Dendritic cell treated with granulocyte-macrophage colony-stimulating factor and Interleukin-4, amounts not matched to agents 40 ng/mL and 50 ng/mL, for 4 days (primary cell): ENCODE data around the gene WWOX.

Source experiments
- H3K27ac Mint-ChIP-seq: one replicate; pipeline ENCODE4 v1.8.0; 2022; ENCODE audit warnings: mild to moderate bottlenecking, mixed read lengths
- H3K27me3 Mint-ChIP-seq: one replicate; pipeline ENCODE4 v1.8.0; 2022; ENCODE audit warnings: mild to moderate bottlenecking, mixed read lengths
- H3K36me3 Mint-ChIP-seq: one replicate; pipeline ENCODE4 v1.8.0; 2022; ENCODE audit warnings: low read depth, mixed read lengths
- H3K4me1 Mint-ChIP-seq: one replicate; pipeline ENCODE4 v1.8.0; 2022; ENCODE audit warnings: low read depth, mixed read lengths
- H3K4me3 Mint-ChIP-seq: one replicate; pipeline ENCODE4 v1.8.0; 2022; ENCODE audit warnings: mild to moderate bottlenecking, moderate library complexity, mixed read lengths
- H3K9me3 Mint-ChIP-seq: one replicate; pipeline ENCODE4 v1.8.0; 2022; ENCODE audit warnings: mixed read lengths
- intact Hi-C: fragments of 100-400 bp; cut with micrococcal nuclease; formaldehyde crosslinking; loops from one replicate; pipeline ENCODE4 v1.15.0; 2022

The WWOX gene

GRCh38 chr16:78945336-78945735 is 845.9 kb downstream of the WWOX start:
- Mint-ChIP-seq H3K4me3 (no peak overlapping the region), H3K4me1 (peaks cover 13% of the 10 kb centered on the region), H3K27ac (no peak overlapping the region), H3K9me3 (peaks cover 6% of the 10 kb centered on the region), H3K27me3 (peaks cover 8% of the 10 kb centered on the region), H3K36me3 (no peaks in the 10 kb centered on the region)
- intact Hi-C loops = no loop called here

- intact Hi-C loops = no loop called here
- H3K4me1 Mint-ChIP-seq = peaks cover 13% of the 10 kb centered on the region
- no peaks in the 10 kb centered on the region for H3K36me3 Mint-ChIP-seq
Measured at GRCh38 chr16:78946556-78946955, 847.1 kb downstream of the WWOX start.

GRCh38 chr16:78950768-78951167 is 851.3 kb downstream of the WWOX start:
- intact Hi-C loops = no loop called here
- H3K9me3 Mint-ChIP-seq = peaks cover 6% of the 10 kb centered on the region
- peaks cover 2% of the 10 kb centered on the region for H3K27me3 Mint-ChIP-seq
- H3K36me3 Mint-ChIP-seq = no peaks in the 10 kb centered on the region
- no peak overlapping the region for H3K27ac Mint-ChIP-seq
- no peak overlapping the region for H3K4me3 Mint-ChIP-seq
- no peaks in the 10 kb centered on the region for H3K4me1 Mint-ChIP-seq

More at GRCh38 chr16:78946556-78946955, 847.1 kb downstream of the WWOX start:
- peaks cover 8% of the 10 kb centered on the region for H3K27me3 Mint-ChIP-seq
- no peak overlapping the region for H3K4me3 Mint-ChIP-seq
- H3K27ac Mint-ChIP-seq = no peak overlapping the region
- peaks cover 6% of the 10 kb centered on the region for H3K9me3 Mint-ChIP-seq

GRCh38 chr16:78952630-78953029 is 853.2 kb downstream of the WWOX start:
- intact Hi-C loops = no loop called here
- peaks cover 2% of the 10 kb centered on the region for H3K27me3 Mint-ChIP-seq
- H3K9me3 Mint-ChIP-seq = peaks cover 6% of the 10 kb centered on the region
- no peaks in the 10 kb centered on the region for H3K4me1 Mint-ChIP-seq
- H3K36me3 Mint-ChIP-seq = no peaks in the 10 kb centered on the region
- no peak overlapping the region for H3K27ac Mint-ChIP-seq
- H3K4me3 Mint-ChIP-seq = no peak overlapping the region

- no peaks in the 10 kb centered on the region for H3K36me3 Mint-ChIP-seq
- H3K9me3 Mint-ChIP-seq = peaks cover 5% of the 10 kb centered on the region
- no peak overlapping the region for H3K27ac Mint-ChIP-seq
- intact Hi-C loops = no loop called here
- H3K4me1 Mint-ChIP-seq = no peaks in the 10 kb centered on the region
- H3K27me3 Mint-ChIP-seq = peaks cover 2% of the 10 kb centered on the region
- H3K4me3 Mint-ChIP-seq = no peak overlapping the region
Measured at GRCh38 chr16:78953526-78953925, 854.1 kb downstream of the WWOX start.

- Mint-ChIP-seq H3K4me1 (no peaks in the 10 kb centered on the region), H3K9me3 (no peaks in the 10 kb centered on the region)
Measured at GRCh38 chr16:78955206-78955605, 855.8 kb downstream of the WWOX start.

GRCh38 chr16:78956859-78957258 is 857.4 kb downstream of the WWOX start:
- no peak overlapping the region for H3K4me3 Mint-ChIP-seq
- intact Hi-C loops = no loop called here
- no peaks in the 10 kb centered on the region for H3K9me3 Mint-ChIP-seq
- H3K27ac Mint-ChIP-seq = no peak overlapping the region
- H3K36me3 Mint-ChIP-seq = no peaks in the 10 kb centered on the region
- peaks cover 4% of the 10 kb centered on the region for H3K4me1 Mint-ChIP-seq
- H3K27me3 Mint-ChIP-seq = no peaks in the 10 kb centered on the region

More at GRCh38 chr16:78955206-78955605, 855.8 kb downstream of the WWOX start:
- Mint-ChIP-seq H3K27ac (no peak overlapping the region), H3K36me3 (no peaks in the 10 kb centered on the region), H3K4me3 (no peak overlapping the region), H3K27me3 (no peaks in the 10 kb centered on the region)
- intact Hi-C loops = no loop called here

GRCh38 chr16:78957317-78958100 is 858.1 kb downstream of the WWOX start:
- Mint-ChIP-seq H3K4me3 (no peak overlapping the region), H3K4me1 (peaks cover 6% of the 10 kb centered on the region), H3K27me3 (no peaks in the 10 kb centered on the region), H3K27ac (no peak overlapping the region), H3K36me3 (no peaks in the 10 kb centered on the region), H3K9me3 (no peaks in the 10 kb centered on the region)
- intact Hi-C loops = no loop called here

- H3K9me3 Mint-ChIP-seq = peaks cover 11% of the 10 kb centered on the region
- peaks cover 2% of the 10 kb centered on the region for H3K27me3 Mint-ChIP-seq
- no peak overlapping the region for H3K4me3 Mint-ChIP-seq
- intact Hi-C loops = no loop called here
- H3K36me3 Mint-ChIP-seq = no peaks in the 10 kb centered on the region
- H3K4me1 Mint-ChIP-seq = peaks cover 12% of the 10 kb centered on the region
- H3K27ac Mint-ChIP-seq = no peak overlapping the region
Measured at GRCh38 chr16:78961464-78961863, 862.0 kb downstream of the WWOX start.

GRCh38 chr16:78962457-78962929 is 863.0 kb downstream of the WWOX start:
- Mint-ChIP-seq H3K27ac (no peak overlapping the region), H3K9me3 (peaks cover 11% of the 10 kb centered on the region), H3K4me3 (no peak overlapping the region), H3K36me3 (no peaks in the 10 kb centered on the region), H3K27me3 (peaks cover 2% of the 10 kb centered on the region), H3K4me1 (peaks cover 12% of the 10 kb centered on the region)
- intact Hi-C loops = no loop called here

- H3K4me1 Mint-ChIP-seq = peaks cover 1% of the 10 kb centered on the region
- no peak overlapping the region for H3K27ac Mint-ChIP-seq
- intact Hi-C loops = no loop called here
- no peaks in the 10 kb centered on the region for H3K36me3 Mint-ChIP-seq
- H3K4me3 Mint-ChIP-seq = no peak overlapping the region
- H3K27me3 Mint-ChIP-seq = peaks cover 3% of the 10 kb centered on the region
- peaks cover 11% of the 10 kb centered on the region for H3K9me3 Mint-ChIP-seq
Measured at GRCh38 chr16:78967948-78968347, 868.5 kb downstream of the WWOX start.

- Mint-ChIP-seq H3K36me3 (no peaks in the 10 kb centered on the region), H3K9me3 (no peaks in the 10 kb centered on the region), H3K27me3 (peaks cover 1% of the 10 kb centered on the region), H3K27ac (no peak overlapping the region), H3K4me1 (no peaks in the 10 kb centered on the region), H3K4me3 (no peak overlapping the region)
- intact Hi-C loops = no loop called here
Measured at GRCh38 chr16:78969721-78970120, 870.3 kb downstream of the WWOX start.

- Mint-ChIP-seq H3K9me3 (no peaks in the 10 kb centered on the region), H3K4me1 (no peaks in the 10 kb centered on the region), H3K27me3 (peaks cover 1% of the 10 kb centered on the region), H3K27ac (no peak overlapping the region), H3K36me3 (no peaks in the 10 kb centered on the region), H3K4me3 (no peak overlapping the region)
- intact Hi-C loops = no loop called here
Measured at GRCh38 chr16:78970650-78971049, 871.2 kb downstream of the WWOX start.

GRCh38 chr16:78972006-78972405 is 872.6 kb downstream of the WWOX start:
- Mint-ChIP-seq H3K4me3 (no peak overlapping the region), H3K27ac (no peak overlapping the region), H3K9me3 (no peaks in the 10 kb centered on the region), H3K36me3 (no peaks in the 10 kb centered on the region), H3K27me3 (peaks cover 1% of the 10 kb centered on the region), H3K4me1 (no peaks in the 10 kb centered on the region)
- intact Hi-C loops = no loop called here

GRCh38 chr16:78972986-78973385 is 873.5 kb downstream of the WWOX start:
- Mint-ChIP-seq H3K27me3 (peaks cover 1% of the 10 kb centered on the region), H3K4me1 (no peaks in the 10 kb centered on the region), H3K9me3 (no peaks in the 10 kb centered on the region), H3K36me3 (no peaks in the 10 kb centered on the region), H3K27ac (no peak overlapping the region), H3K4me3 (no peak overlapping the region)
- intact Hi-C loops = no loop called here
